A673 (cell line): ENCODE results near the gene AGTPBP1. TPM values are rescaled to one million over a fixed set of nuclear protein-coding genes. Genes with fewer than 3 reads are reported as not detected.
"Not testable (repeated sequence)": the region's sequence is repeated elsewhere in the genome, so short reads cannot be mapped to it uniquely, and the experiment has no call there.

ENCODE experiments used
- Bru-seq: library from RNA; stranded (reverse); fragments of 400-500 nt; gene quantifications from one replicate; lab custom pipeline; 2021; lab: Mats Ljungman, UMichigan
- BruChase-seq, 2 experiments: library from RNA; stranded (reverse); fragments of 400-500 nt; gene quantifications; one replicate each; lab custom pipeline; 2021; lab: Mats Ljungman, UMichigan
- BruUV-seq: library from RNA; stranded (reverse); fragments of 400-500 nt; replicated peaks from 2 replicates; lab custom pipeline; 2021; lab: Mats Ljungman, UMichigan
- CTCF ChIA-PET: fragments of 300-600 bp; sonication (Branson Sonifier 250); formaldehyde crosslinking; loops from one replicate; lab custom pipeline; 2022; ENCODE audit warnings: antibody characterized with exemption; lab: Charles Lee
- POLR2A ChIA-PET: fragments of 300-600 bp; sonication (Branson Sonifier 250); formaldehyde crosslinking; loops from one replicate; lab custom pipeline; 2022; ENCODE audit warnings: antibody characterized with exemption; ENCODE audit not compliant: low non-redundant PET; lab: Charles Lee
- DNase-seq: peaks from one replicate; pipeline ENCODE4 v3.0.0-alpha.2; 2015; ENCODE audit warnings: low spot score
- H3K27ac ChIP-seq: fragments of 200-600 bp; sonication (generic); 2 replicates; pipeline ENCODE4 v1.5.1; 2016; ENCODE audit warnings: mixed run types, low read depth, mild to moderate bottlenecking, mixed read lengths, antibody characterized with exemption, low read length; ENCODE audit not compliant: poor library complexity, severe bottlenecking
- H3K27me3 ChIP-seq: fragments of 200-600 bp; sonication (generic); replicated peaks from 2 replicates; pipeline ENCODE4 v1.6.1; 2017; ENCODE audit warnings: mixed run types, low read depth, mild to moderate bottlenecking, mixed read lengths, antibody characterized with exemption, low read length; ENCODE audit not compliant: insufficient read depth, poor library complexity
- H3K36me3 ChIP-seq: fragments of 200-600 bp; sonication (generic); 2 replicates; pipeline ENCODE4 v1.6.1; 2016; ENCODE audit warnings: mixed run types, mild to moderate bottlenecking, mixed read lengths, antibody characterized with exemption, low read length; ENCODE audit not compliant: insufficient read depth, poor library complexity, severe bottlenecking
- H3K4me1 ChIP-seq: fragments of 200-600 bp; sonication (generic); 2 replicates; pipeline ENCODE4 v1.6.1; 2017; ENCODE audit warnings: mixed run types, mild to moderate bottlenecking, mixed read lengths, antibody characterized with exemption, low read length; ENCODE audit not compliant: insufficient read depth, poor library complexity, severe bottlenecking
- H3K4me3 ChIP-seq: fragments of 200-600 bp; sonication (generic); 2 replicates; pipeline ENCODE4 v1.5.1; 2016; ENCODE audit warnings: low read depth, mixed run types, mild to moderate bottlenecking, mixed read lengths, low read length; ENCODE audit not compliant: poor library complexity, severe bottlenecking
- H3K9me3 ChIP-seq: fragments of 200-600 bp; sonication (generic); 2 replicates; pipeline ENCODE4 v1.6.1; 2016; ENCODE audit warnings: mixed run types, low read depth, mild to moderate bottlenecking, mixed read lengths, antibody characterized with exemption, low read length; ENCODE audit not compliant: poor library complexity, severe bottlenecking
- CTCF ChIP-seq: fragments of 300-800, 200-600 bp; sonication (generic); conservative IDR thresholded peaks from 2 replicates; pipeline ENCODE4 v1.5.1; 2017; ENCODE audit warnings: low read depth, mild to moderate bottlenecking, antibody characterized with exemption, low read length, moderate library complexity, mixed read lengths
- EZH2 ChIP-seq: fragments of 200-600 bp; sonication (generic); IDR thresholded peaks from 2 replicates; pipeline ENCODE4 v1.6.1; 2017; ENCODE audit warnings: borderline replicate concordance, low read depth, mild to moderate bottlenecking, mixed read lengths, antibody characterized with exemption, low read length; ENCODE audit not compliant: poor library complexity, severe bottlenecking
- intact Hi-C: fragments of 100-400 bp; cut with micrococcal nuclease; formaldehyde crosslinking; loops from one replicate; pipeline ENCODE4 v1.10.0; 2022; ENCODE audit not compliant: unreplicated experiment
- long read RNA-seq: library from polyadenylated mRNA; stranded (forward); transcript quantifications from one replicate; pipeline ENCODE4 v2.0.0, GENCODE V29; 2022
- total RNA-seq: library from RNA; stranded (reverse); gene quantifications from 2 replicates; pipeline ENCODE4 v1.2.3, GENCODE V29; 2021

Gene AGTPBP1
- total RNA-seq (24.7 and 27.4 TPM in 2 replicates), Bru-seq, nascent RNA (percentile 81 among the genes with signal in this experiment), BruChase-seq, experiment 1, labeled RNA remaining after a 2-hour chase (percentile 75 among the genes with signal in this experiment), BruChase-seq, experiment 2, labeled RNA remaining after a 6-hour chase (percentile 63 among the genes with signal in this experiment)
- long read RNA-seq, full-length matches to known transcripts = 17 of 41 reads
- long read RNA-seq, partial matches to known transcripts = 5 of 41 reads
- long read RNA-seq, other reads (novel, unspliced or antisense) = 19 of 41 reads

GRCh38 chr9:85741875-85742596, at the start of gene AGTPBP1:
Gene AGTPBP1, minus strand, starts transcription at chr9:85741954. Its CDS starts 29,421 bp downstream, at chr9:85712533.
- ChIA-PET CTCF (interaction anchor here (0.6 kb wide), 1 partner anchor 18 kb away, joined by 5 read pairs; no protein-coding TSS in a partner anchor), POLR2A (no interaction called here)
- peak within 1 kb of the TSS; percentile 88 for H3K27ac ChIP-seq
- H3K4me3 ChIP-seq = peak within 1 kb of the TSS; percentile 98
- TF ChIP-seq EZH2 (no peak), CTCF (no peak)
- no peaks in the 10 kb centered on the region for H3K36me3 ChIP-seq
- H3K4me1 ChIP-seq = peaks cover 15% of the 10 kb centered on the region
- peak; percentile 97 for DNase-seq
- BruUV-seq = no TSS peak
- no peaks in the 10 kb centered on the region for H3K9me3 ChIP-seq
- no peaks in the 10 kb centered on the region for H3K27me3 ChIP-seq
- intact Hi-C loops = no loop called here

- DNase-seq, CTCF ChIA-PET, BruUV-seq, H3K36me3 ChIP-seq, POLR2A ChIA-PET, H3K27me3 ChIP-seq, H3K4me1 ChIP-seq, H3K9me3 ChIP-seq, H3K27ac ChIP-seq, H3K4me3 ChIP-seq: not testable (repeated sequence)
- intact Hi-C loops = loop anchor here (10.0 kb wide), 3 partner anchors 281 to 1391 kb away; no protein-coding TSS in a partner anchor
Observed at GRCh38 chr9:85786116-85786515, 44.4 kb upstream of the AGTPBP1 start.

GRCh38 chr9:85773844-85774243, 32.1 kb upstream of the AGTPBP1 start:
- H3K9me3 ChIP-seq, H3K27me3 ChIP-seq, CTCF ChIA-PET, H3K27ac ChIP-seq, H3K4me3 ChIP-seq, DNase-seq, intact Hi-C loops, H3K4me1 ChIP-seq, H3K36me3 ChIP-seq, BruUV-seq, POLR2A ChIA-PET: not testable (repeated sequence)

- intact Hi-C loops, DNase-seq, H3K36me3 ChIP-seq, CTCF ChIA-PET, BruUV-seq, H3K4me3 ChIP-seq, H3K27ac ChIP-seq, H3K27me3 ChIP-seq, H3K9me3 ChIP-seq, H3K4me1 ChIP-seq, POLR2A ChIA-PET: not testable (repeated sequence)
Observed at GRCh38 chr9:85761802-85762201, 20.0 kb upstream of the AGTPBP1 start.

GRCh38 chr9:85757716-85758115, 16.0 kb upstream of the AGTPBP1 start:
- BruUV-seq, H3K4me3 ChIP-seq, H3K36me3 ChIP-seq, H3K9me3 ChIP-seq, POLR2A ChIA-PET, H3K27me3 ChIP-seq, CTCF ChIA-PET, DNase-seq, H3K27ac ChIP-seq, intact Hi-C loops, H3K4me1 ChIP-seq: not testable (repeated sequence)

GRCh38 chr9:85756216-85756615, 14.5 kb upstream of the AGTPBP1 start:
- H3K27me3 ChIP-seq, intact Hi-C loops, CTCF ChIA-PET, H3K9me3 ChIP-seq, BruUV-seq, POLR2A ChIA-PET, H3K4me1 ChIP-seq, H3K27ac ChIP-seq, H3K36me3 ChIP-seq, DNase-seq, H3K4me3 ChIP-seq: not testable (repeated sequence)
